Lung (tissue), 12 donors: ENCODE data around the gene EPB41L2. TPM values are rescaled to one million over a fixed set of nuclear protein-coding genes. Genes with fewer than 3 reads are reported as not detected.

Experiments
- ATAC-seq: fragments of 200-7000 bp; cut with Tn5 transposase; one replicate; pipeline ENCODE4 v1.9.1; 2020; ENCODE audit warnings: moderate number of reproducible peaks; ENCODE audit not compliant: insufficient read depth, low FRiP score
- DNase-seq, 3 donors: peaks; one replicate each; pipeline ENCODE4 v3.0.0-alpha.2; 2013 to 2017
- H3K27ac ChIP-seq, 2 donors: one replicate each; pipeline ENCODE4 v1.5.1; 2013; ENCODE audit warnings: mild to moderate bottlenecking in 2 of 2, moderate library complexity in 2 of 2, control low read depth in 1 of 2, inconsistent platforms in 1 of 2, low read depth in 1 of 2, low read length in 1 of 2
- H3K27me3 ChIP-seq, 3 donors: one replicate each; pipeline ENCODE4 v1.5.1; 2013; ENCODE audit warnings: low read length in 2 of 3; ENCODE audit not compliant: control insufficient read depth in 3 of 3, insufficient read depth in 3 of 3
- H3K36me3 ChIP-seq, 4 donors: one replicate each; pipeline ENCODE4 v1.5.1; 2013; ENCODE audit warnings: low read length in 4 of 4, mild to moderate bottlenecking in 1 of 4, moderate library complexity in 1 of 4; ENCODE audit not compliant: control insufficient read depth in 4 of 4, insufficient read depth in 4 of 4
- H3K4me1 ChIP-seq, 5 donors: one replicate each; pipeline ENCODE4 v1.5.1; 2013; ENCODE audit warnings: low read length in 5 of 5, mild to moderate bottlenecking in 2 of 5, moderate library complexity in 1 of 5; ENCODE audit not compliant: control insufficient read depth in 5 of 5, insufficient read depth in 5 of 5
- H3K4me3 ChIP-seq: one replicate; pipeline ENCODE4 v1.5.1; 2013; ENCODE audit warnings: mild to moderate bottlenecking, control low read depth, moderate library complexity
- H3K9ac ChIP-seq, 2 donors: one replicate each; pipeline ENCODE4 v1.5.1; 2013; ENCODE audit warnings: low read length in 2 of 2, control low read depth in 1 of 2; ENCODE audit not compliant: insufficient read depth in 1 of 2
- H3K9me3 ChIP-seq, 4 donors: one replicate each; pipeline ENCODE4 v1.5.1; 2013; ENCODE audit warnings: low read length in 3 of 4, mild to moderate bottlenecking in 1 of 4, moderate library complexity in 1 of 4; ENCODE audit not compliant: control insufficient read depth in 4 of 4, insufficient read depth in 3 of 4
- WGBS, 2 donors: extraction: QIAGEN DNeasy Blood & Tissue Kit; methylation state at CpG; one replicate each; pipeline ENCODE4 v1.1.7; 2013; 5-methylcytosine and 5-hydroxymethylcytosine counted together
- polyA plus RNA-seq, 2 donors: library from polyadenylated mRNA; stranded (reverse); fragments of 200-250 nt; gene quantifications; one replicate each; pipeline ENCODE4 v1.2.1, GENCODE V29; 2013
- total RNA-seq, 2 donors: library from RNA; depleted of rRNA in 1 of 2; stranded (reverse); fragments of >200 nt in 1 of 2; gene quantifications; one replicate each; pipeline ENCODE4 v1.2.1, GENCODE V29; 2014 to 2021
- TF ChIP-seq, protein P1 (sequence below): IDR thresholded peaks from 2 replicates; pipeline ENCODE4 v1.5.1; 2012; ENCODE audit warnings: mild to moderate bottlenecking; ENCODE audit errors: control extremely low read depth, extremely low read depth
- donor health status: control.
- donor health status: control.
- donor health status: Bipolar disorder and iron deficiency.
- donor health status: healthy.
- donor health status: DM: yes; HTN: yes; CAD: no.

The EPB41L2 gene
- total and polyA plus RNA-seq, 4 donors = 21.9 to 265 (median 52.7) TPM

DNA sequence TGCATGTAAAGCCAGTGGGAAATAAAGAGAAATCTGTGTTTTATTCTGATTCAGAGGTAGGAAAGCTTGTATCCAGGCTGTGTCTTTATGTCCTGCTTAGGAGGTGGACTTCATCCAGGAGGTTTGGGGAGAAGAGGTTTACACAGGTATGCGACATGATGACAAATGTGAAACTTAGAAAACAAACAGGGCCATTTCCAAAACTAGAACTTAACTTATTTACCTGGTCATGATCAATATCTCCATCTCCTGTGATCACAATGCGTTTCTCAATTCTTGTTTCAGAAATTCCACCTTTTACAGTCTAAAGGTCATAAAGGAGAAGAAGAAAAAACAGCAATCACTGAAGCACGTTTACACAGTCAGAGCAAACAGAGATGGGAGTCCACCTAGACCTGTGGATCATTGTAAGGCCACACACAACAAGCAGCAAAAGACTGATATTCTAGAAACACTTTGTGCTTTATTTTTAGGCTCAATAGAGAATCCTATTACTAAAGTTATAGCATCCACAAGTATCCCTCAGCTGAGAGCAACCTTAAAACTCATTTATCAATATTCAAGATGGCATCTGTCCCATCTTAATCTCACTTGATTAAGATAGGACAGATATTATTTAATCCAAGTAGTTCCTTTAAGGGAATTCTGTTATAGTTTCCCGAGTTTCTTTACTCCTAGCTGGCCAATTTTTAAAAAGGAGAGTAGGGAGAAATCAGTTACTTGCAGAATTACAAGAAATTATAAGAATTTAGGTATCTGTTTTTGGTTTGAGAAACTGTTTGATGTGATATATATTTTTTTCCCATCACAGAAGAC is 199.4 kb downstream of the EPB41L2 start:
- TF ChIP-seq, protein P1, sequence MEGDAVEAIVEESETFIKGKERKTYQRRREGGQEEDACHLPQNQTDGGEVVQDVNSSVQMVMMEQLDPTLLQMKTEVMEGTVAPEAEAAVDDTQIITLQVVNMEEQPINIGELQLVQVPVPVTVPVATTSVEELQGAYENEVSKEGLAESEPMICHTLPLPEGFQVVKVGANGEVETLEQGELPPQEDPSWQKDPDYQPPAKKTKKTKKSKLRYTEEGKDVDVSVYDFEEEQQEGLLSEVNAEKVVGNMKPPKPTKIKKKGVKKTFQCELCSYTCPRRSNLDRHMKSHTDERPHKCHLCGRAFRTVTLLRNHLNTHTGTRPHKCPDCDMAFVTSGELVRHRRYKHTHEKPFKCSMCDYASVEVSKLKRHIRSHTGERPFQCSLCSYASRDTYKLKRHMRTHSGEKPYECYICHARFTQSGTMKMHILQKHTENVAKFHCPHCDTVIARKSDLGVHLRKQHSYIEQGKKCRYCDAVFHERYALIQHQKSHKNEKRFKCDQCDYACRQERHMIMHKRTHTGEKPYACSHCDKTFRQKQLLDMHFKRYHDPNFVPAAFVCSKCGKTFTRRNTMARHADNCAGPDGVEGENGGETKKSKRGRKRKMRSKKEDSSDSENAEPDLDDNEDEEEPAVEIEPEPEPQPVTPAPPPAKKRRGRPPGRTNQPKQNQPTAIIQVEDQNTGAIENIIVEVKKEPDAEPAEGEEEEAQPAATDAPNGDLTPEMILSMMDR = no peak
- Histone ChIP-seq H3K9ac (no peak overlapping the region), H3K4me3 (no peak overlapping the region), H3K9me3 (no peaks in the 10 kb centered on the region), H3K36me3 (peaks cover 4 to 46% (median 12%) of the 10 kb centered on the region in 4 donors), H3K27me3 (no peaks in the 10 kb centered on the region), H3K4me1 (no peaks in the 10 kb centered on the region), H3K27ac (no peak overlapping the region)
- DNase-seq = no peak
- WGBS, 2 donors = 89 to 94% methylated on average over 4 of the region's 4 CpGs
- ATAC-seq = no peak

DNA sequence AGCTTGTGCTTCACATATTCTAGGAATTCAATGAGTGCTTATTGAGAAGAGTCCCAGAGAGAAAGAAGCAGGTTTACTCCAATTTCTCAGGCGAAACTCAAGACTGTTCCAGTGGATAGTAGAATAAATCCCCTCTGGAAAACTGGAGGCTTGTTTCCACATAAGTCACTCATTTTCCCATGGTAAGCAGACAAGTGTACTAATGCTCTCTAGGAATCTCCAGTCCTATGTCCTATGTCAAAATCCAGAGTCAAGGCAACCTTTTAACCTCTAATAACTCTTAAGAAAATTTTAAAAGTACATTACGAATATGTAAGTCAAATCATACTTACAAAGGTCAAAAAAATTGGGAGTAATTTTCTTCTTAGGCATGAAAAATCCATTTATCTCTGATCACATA is 200.7 kb downstream of the EPB41L2 start:
- DNase-seq (no peak), ATAC-seq (no peak)
- peaks cover 4 to 54% (median 18%) of the 10 kb centered on the region in 4 donors for H3K36me3 ChIP-seq
- H3K27me3 ChIP-seq = no peaks in the 10 kb centered on the region
- WGBS, 2 donors = 75 to 96% methylated on average over 2 of the region's 2 CpGs
- no peak overlapping the region for H3K4me3 ChIP-seq
- TF ChIP-seq, protein P1 = no peak
- H3K4me1 ChIP-seq = no peaks in the 10 kb centered on the region
- no peak overlapping the region for H3K27ac ChIP-seq
- no peak overlapping the region for H3K9ac ChIP-seq
- H3K9me3 ChIP-seq = no peaks in the 10 kb centered on the region

DNA sequence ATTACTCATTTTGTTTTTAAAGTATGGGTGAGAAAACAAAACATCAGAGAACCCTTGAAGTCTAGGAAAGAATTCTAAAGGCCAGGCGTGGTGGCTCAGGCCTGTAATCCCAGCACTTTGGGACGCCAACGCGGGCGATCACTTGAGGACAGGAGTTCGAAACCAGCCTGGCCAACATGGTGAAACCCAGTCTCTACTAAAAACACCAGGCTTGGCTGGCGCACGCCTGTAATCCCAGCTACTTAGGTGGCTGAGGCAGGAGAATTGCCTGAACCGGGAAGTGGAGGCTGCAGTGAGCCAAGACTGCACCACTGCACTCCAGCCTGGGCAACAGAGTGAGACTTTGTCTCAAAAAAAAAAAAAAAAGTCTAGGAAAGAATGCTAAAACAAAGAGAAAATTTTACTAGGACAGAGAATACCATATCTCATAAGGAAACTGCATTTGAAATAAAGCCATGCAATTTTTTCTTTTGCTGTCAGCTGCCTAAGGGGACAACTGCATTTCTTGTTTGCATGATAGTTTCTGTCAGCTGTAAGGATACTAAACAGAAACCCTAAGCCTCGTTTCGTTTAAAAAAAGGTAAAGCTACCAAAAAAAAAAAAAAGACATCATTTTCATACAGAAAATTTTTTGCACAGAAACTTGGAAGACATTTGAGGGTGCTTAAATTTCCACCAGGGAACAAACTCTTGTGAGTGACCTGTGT is 203.7 kb downstream of the EPB41L2 start:
- Histone ChIP-seq H3K27me3 (no peaks in the 10 kb centered on the region), H3K27ac (no peak overlapping the region), H3K4me1 (no peaks in the 10 kb centered on the region), H3K9ac (no peak overlapping the region), H3K9me3 (no peaks in the 10 kb centered on the region), H3K36me3 (peaks cover 3 to 40% (median 16%) of the 10 kb centered on the region in 4 donors), H3K4me3 (no peak overlapping the region)
- TF ChIP-seq, protein P1 = no peak
- ATAC-seq (no peak), DNase-seq (no peak)
- 94 to 97% methylated on average over 11 of the region's 11 CpGs for WGBS, 2 donors
